ENCODE measurements around the gene WIPF3. TPM values are rescaled to one million over a fixed set of nuclear protein-coding genes. Genes with fewer than 3 reads are reported as not detected.

WIPF3 gene
- total and polyA plus RNA-seq, 2 of the 4 experiments (the other 2 are of a cell fraction), result not detected

- intact Hi-C loops (cut with micrococcal nuclease), result no loop called here
- Histone ChIP-seq H3K4me2 (ENCODE audit: low read depth, low read length) (no peak overlapping the region), H2BK15ac (ENCODE audit: low read depth, low read length) (no peak overlapping the region), H3K9me1 (ENCODE audit: insufficient read depth, low read length) (no peaks in the 10 kb centered on the region), H2BK120ac (ENCODE audit: low read depth, low read length) (no peak overlapping the region), H3K27ac (ENCODE audit: insufficient read depth, low read length) (no peak overlapping the region), H4K20me1 (ENCODE audit: insufficient read depth, low read length) (no peaks in the 10 kb centered on the region), H2BK5ac (ENCODE audit: low read depth, low read length, poor library complexity, severe bottlenecking) (no peak overlapping the region), H2BK20ac (ENCODE audit: low read depth, low read length) (no peak overlapping the region), H4K8ac (ENCODE audit: low read depth in 2 of 2, low read length in 2 of 2) (no peak overlapping the region), H3K79me1 (ENCODE audit: low read depth in 1 of 2, low read length in 2 of 2) (no peaks in the 10 kb centered on the region), H3K56ac (ENCODE audit: extremely low read depth, insufficient read depth, low read length) (no peak overlapping the region), H4K5ac (ENCODE audit: low read depth, low read length) (no peak overlapping the region), H4K91ac (ENCODE audit: insufficient read depth, low read depth, low read length) (no peak overlapping the region), H2AK9ac (replicated peaks; ENCODE audit: low read depth, low read length, poor library complexity) (no peak overlapping the region), H3K18ac (ENCODE audit: low read depth, low read length) (no peak overlapping the region), H3K4me3 (ENCODE audit: insufficient read depth, low read depth, low read length) (no peak overlapping the region), H2AFZ (replicated peaks; ENCODE audit: low read length, poor library complexity) (no peak overlapping the region), H3K14ac (replicated peaks; ENCODE audit: low read depth, low read length) (no peak overlapping the region), H3K4me1 (ENCODE audit: control insufficient read depth, insufficient read depth, low read length) (no peaks in the 10 kb centered on the region), H3K27me3 (ENCODE audit: control insufficient read depth, insufficient read depth, low read length) (peaks cover 54% of the 10 kb centered on the region), H3K23ac (ENCODE audit: low read depth, low read length) (no peak overlapping the region), H3K4ac (ENCODE audit: low read depth, low read length) (no peak overlapping the region), H3K9ac (ENCODE audit: low read depth, low read length) (no peak overlapping the region), H2AK5ac (ENCODE audit: low read depth, low read length) (no peak overlapping the region), H3K36me3 (ENCODE audit: control insufficient read depth, insufficient read depth, low read length) (no peaks in the 10 kb centered on the region), H3K9me3 (ENCODE audit: control insufficient read depth, insufficient read depth, low read length) (peaks cover 2% of the 10 kb centered on the region; the same call in 1 of the 2 replicates)
- ChIA-PET POLR2A (ENCODE audit: unreplicated experiment) (no interaction called here), CTCF (no interaction called here)
- TF ChIP-seq, protein P1, sequence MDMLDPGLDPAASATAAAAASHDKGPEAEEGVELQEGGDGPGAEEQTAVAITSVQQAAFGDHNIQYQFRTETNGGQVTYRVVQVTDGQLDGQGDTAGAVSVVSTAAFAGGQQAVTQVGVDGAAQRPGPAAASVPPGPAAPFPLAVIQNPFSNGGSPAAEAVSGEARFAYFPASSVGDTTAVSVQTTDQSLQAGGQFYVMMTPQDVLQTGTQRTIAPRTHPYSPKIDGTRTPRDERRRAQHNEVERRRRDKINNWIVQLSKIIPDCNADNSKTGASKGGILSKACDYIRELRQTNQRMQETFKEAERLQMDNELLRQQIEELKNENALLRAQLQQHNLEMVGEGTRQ (IDR thresholded peaks at IDR 0.05; ENCODE audit: low read depth, low read length), result no peak
- TF ChIP-seq BHLHE40 (IDR thresholded peaks at IDR 0.05; ENCODE audit: low read depth, low read length), result no peak
- no peak for TF ChIP-seq RAD21 (IDR thresholded peaks at IDR 0.05; ENCODE audit: low read length)
- no peak for TF ChIP-seq POLR2A (IDR thresholded peaks at IDR 0.05; ENCODE audit: low read depth, low read length)
- no peak for TF ChIP-seq FOS (IDR thresholded peaks at IDR 0.05; ENCODE audit: low read depth, low read length)
- no peak for TF ChIP-seq CEBPB (IDR thresholded peaks at IDR 0.05; ENCODE audit: low read depth, low read length)
- no peak for TF ChIP-seq ELK1 (IDR thresholded peaks at IDR 0.05; ENCODE audit: borderline replicate concordance, low read depth, low read length)
- in situ Hi-C loops (cut with MboI; ENCODE audit: low sequenced_read_pairs), result no loop called here
- BruUV-seq (replicated peaks), result no TSS peak
- no peak for ATAC-seq (ENCODE audit: low read depth)
- DNase-seq, result no peak
- dilution Hi-C loops (cut with HindIII; ENCODE audit: low sequenced_read_pairs, unreplicated experiment), result no loop called here
- 59% methylated on average over 3 of the region's 7 CpGs; no CpG with 5 or more reads in 1 of the 2 experiments for WGBS, 2 experiments (ENCODE audit: extremely low coverage in 2 of 2, insufficient read length in 1 of 2)
Measured at GRCh38 chr7:29805031-29805430, 1.3 kb upstream of the WIPF3 start.

Data from IMR-90 (cell line).